Activated T-cell treated with anti-CD3 and anti-CD28 coated beads, Interleukin-2, amount 50 U/mL, for 72 hours (primary cell): ENCODE measurements around the gene ANKMY2. TPM values are rescaled to one million over a fixed set of nuclear protein-coding genes. Genes with fewer than 3 reads are reported as not detected.

ENCODE experiments used
- total RNA-seq, 2 donors: library from RNA; stranded (reverse); gene quantifications; one replicate each; pipeline ENCODE4 v1.2.3, GENCODE V29; 2022

The ANKMY2 gene
- total RNA-seq, 2 donors from 2014 or later = 11.0 to 11.9 TPM

Other genes with a start within 250 kb of the ANKMY2 start
- under 1 TPM; 0.53 to 0.86 TPM for gene CRPPA, start 224.2 kb downstream of the ANKMY2 start, total RNA-seq
- gene SOSTDC1, start 180.0 kb downstream of the ANKMY2 start, total RNA-seq = not detected
- not detected for gene LRRC72, start 118.9 kb downstream of the ANKMY2 start, total RNA-seq
- gene BZW2, start 427 bp upstream of the ANKMY2 start, total RNA-seq = 10 to 100 TPM; 59.5 to 66.5 TPM
- gene TSPAN13, start 108.0 kb upstream of the ANKMY2 start, total RNA-seq = 1 to 10 TPM; 1.1 to 1.2 TPM
- not detected for gene AGR2, start 159.2 kb upstream of the ANKMY2 start, total RNA-seq
- gene AGR3, start 236.2 kb upstream of the ANKMY2 start, total RNA-seq = not detected